NB4 (cell line): Measurements from ENCODE around the gene PLA2G6.

Source experiments
- MAX ChIP-seq: IDR thresholded peaks from 2 replicates; pipeline ENCODE4 v1.6.1; 2011; ENCODE audit warnings: low read depth, low read length
- MYC ChIP-seq: IDR thresholded peaks from 2 replicates; pipeline ENCODE4 v1.6.1; 2011; ENCODE audit warnings: low read depth, low read length
- POLR2A ChIP-seq: IDR thresholded peaks from 2 replicates; pipeline ENCODE4 v1.6.1; 2011; ENCODE audit warnings: mild to moderate bottlenecking; ENCODE audit not compliant: insufficient read length; ENCODE audit errors: extremely low read depth
- TF ChIP-seq, protein P1 (sequence below): IDR thresholded peaks from one replicate; pipeline ENCODE4 v1.5.1; 2012; ENCODE audit warnings: low read depth, low read length

DNA sequence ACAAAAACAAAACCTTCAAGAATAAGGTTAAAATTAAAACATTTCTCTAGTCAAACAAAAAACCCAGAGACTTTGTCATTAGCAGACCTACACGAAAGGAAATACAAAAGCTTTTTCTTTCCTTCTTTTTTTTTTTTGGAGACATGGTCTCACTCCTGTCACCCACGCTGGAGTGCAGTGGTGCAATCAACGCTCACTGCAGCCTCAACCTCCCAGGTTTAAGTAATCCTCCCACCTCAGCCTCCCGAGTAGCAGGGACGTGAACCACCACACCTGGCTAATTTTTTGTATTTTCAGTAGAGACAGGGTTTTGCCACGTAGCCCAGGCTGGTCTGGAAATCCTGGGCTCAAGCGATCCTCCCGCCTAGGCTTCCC lies 30.5 kb downstream of the PLA2G6 start:
- TF ChIP-seq, protein P1, sequence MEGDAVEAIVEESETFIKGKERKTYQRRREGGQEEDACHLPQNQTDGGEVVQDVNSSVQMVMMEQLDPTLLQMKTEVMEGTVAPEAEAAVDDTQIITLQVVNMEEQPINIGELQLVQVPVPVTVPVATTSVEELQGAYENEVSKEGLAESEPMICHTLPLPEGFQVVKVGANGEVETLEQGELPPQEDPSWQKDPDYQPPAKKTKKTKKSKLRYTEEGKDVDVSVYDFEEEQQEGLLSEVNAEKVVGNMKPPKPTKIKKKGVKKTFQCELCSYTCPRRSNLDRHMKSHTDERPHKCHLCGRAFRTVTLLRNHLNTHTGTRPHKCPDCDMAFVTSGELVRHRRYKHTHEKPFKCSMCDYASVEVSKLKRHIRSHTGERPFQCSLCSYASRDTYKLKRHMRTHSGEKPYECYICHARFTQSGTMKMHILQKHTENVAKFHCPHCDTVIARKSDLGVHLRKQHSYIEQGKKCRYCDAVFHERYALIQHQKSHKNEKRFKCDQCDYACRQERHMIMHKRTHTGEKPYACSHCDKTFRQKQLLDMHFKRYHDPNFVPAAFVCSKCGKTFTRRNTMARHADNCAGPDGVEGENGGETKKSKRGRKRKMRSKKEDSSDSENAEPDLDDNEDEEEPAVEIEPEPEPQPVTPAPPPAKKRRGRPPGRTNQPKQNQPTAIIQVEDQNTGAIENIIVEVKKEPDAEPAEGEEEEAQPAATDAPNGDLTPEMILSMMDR = no peak
- TF ChIP-seq MAX = no peak
- no peak for TF ChIP-seq POLR2A
- TF ChIP-seq MYC = no peak
